Ishikawa (cell line): ENCODE measurements around the gene FLOT1.

Experiments used
- EP300 ChIP-seq: IDR thresholded peaks from 2 replicates; pipeline ENCODE4 v1.6.1; 2012; ENCODE audit warnings: borderline replicate concordance
- FOXM1 ChIP-seq: IDR thresholded peaks from 2 replicates; pipeline ENCODE4 v1.6.1; 2012; ENCODE audit warnings: low read depth, borderline replicate concordance
- RAD21 ChIP-seq: IDR thresholded peaks from 2 replicates; pipeline ENCODE4 v1.6.1; 2012; ENCODE audit warnings: low read depth
- TAF1 ChIP-seq: IDR thresholded peaks from 2 replicates; pipeline ENCODE4 v1.6.1; 2012; ENCODE audit warnings: low read depth, mild to moderate bottlenecking
- TF ChIP-seq, protein P1 (sequence below): IDR thresholded peaks from 2 replicates; pipeline ENCODE4 v1.6.1; 2012
- TF ChIP-seq, protein P2 (sequence below): IDR thresholded peaks from 2 replicates; pipeline ENCODE4 v1.6.1; 2012; ENCODE audit warnings: low read depth, mild to moderate bottlenecking

DNA sequence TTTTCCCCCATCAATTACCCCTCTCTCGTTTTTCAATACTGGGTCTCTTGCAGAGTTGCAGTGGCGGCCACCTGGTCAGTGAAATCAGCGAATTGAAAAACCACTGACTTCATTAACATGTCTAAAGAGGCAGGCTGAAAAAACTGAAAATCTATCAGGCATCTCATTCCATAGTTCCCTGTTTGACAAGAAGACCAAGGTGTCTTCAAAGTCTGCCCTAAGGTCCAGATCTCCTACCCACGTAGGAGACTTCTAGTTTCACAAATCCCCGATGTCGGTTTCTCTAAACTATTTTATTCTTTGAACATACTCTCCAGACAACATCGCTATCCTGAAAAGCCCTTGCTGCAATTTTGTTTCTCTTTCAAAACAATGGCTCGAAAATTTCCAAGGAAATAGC is 23.1 kb downstream of the FLOT1 start:
- no peak for TF ChIP-seq FOXM1
- TF ChIP-seq EP300, result no peak
- no peak for TF ChIP-seq RAD21
- TF ChIP-seq, protein P1, sequence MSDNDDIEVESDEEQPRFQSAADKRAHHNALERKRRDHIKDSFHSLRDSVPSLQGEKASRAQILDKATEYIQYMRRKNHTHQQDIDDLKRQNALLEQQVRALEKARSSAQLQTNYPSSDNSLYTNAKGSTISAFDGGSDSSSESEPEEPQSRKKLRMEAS, result no peak
- TF ChIP-seq TAF1, result no peak
- TF ChIP-seq, protein P2, sequence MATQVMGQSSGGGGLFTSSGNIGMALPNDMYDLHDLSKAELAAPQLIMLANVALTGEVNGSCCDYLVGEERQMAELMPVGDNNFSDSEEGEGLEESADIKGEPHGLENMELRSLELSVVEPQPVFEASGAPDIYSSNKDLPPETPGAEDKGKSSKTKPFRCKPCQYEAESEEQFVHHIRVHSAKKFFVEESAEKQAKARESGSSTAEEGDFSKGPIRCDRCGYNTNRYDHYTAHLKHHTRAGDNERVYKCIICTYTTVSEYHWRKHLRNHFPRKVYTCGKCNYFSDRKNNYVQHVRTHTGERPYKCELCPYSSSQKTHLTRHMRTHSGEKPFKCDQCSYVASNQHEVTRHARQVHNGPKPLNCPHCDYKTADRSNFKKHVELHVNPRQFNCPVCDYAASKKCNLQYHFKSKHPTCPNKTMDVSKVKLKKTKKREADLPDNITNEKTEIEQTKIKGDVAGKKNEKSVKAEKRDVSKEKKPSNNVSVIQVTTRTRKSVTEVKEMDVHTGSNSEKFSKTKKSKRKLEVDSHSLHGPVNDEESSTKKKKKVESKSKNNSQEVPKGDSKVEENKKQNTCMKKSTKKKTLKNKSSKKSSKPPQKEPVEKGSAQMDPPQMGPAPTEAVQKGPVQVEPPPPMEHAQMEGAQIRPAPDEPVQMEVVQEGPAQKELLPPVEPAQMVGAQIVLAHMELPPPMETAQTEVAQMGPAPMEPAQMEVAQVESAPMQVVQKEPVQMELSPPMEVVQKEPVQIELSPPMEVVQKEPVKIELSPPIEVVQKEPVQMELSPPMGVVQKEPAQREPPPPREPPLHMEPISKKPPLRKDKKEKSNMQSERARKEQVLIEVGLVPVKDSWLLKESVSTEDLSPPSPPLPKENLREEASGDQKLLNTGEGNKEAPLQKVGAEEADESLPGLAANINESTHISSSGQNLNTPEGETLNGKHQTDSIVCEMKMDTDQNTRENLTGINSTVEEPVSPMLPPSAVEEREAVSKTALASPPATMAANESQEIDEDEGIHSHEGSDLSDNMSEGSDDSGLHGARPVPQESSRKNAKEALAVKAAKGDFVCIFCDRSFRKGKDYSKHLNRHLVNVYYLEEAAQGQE, result no peak
